HepG2 (cell line): ENCODE data around the gene CCDC93. TPM values are rescaled to one million over a fixed set of nuclear protein-coding genes. Genes with fewer than 3 reads are reported as not detected.

ENCODE experiments used
- ARHGAP35 ChIP-seq: sonication (generic); formaldehyde crosslinking; IDR thresholded peaks from 2 replicates; pipeline ENCODE4 v1.9.0; 2022; ENCODE audit warnings: mild to moderate bottlenecking, inconsistent platforms, moderate library complexity, missing genetic modification reagents, borderline replicate concordance
- EED ChIP-seq: sonication (generic); formaldehyde crosslinking; IDR thresholded peaks from 2 replicates; pipeline ENCODE4 v1.5.0; 2020; ENCODE audit warnings: mild to moderate bottlenecking, missing genetic modification reagents
- HDAC2 ChIP-seq: sonication (generic); formaldehyde crosslinking; IDR thresholded peaks from 2 replicates; pipeline ENCODE4 v1.4.0; 2020; ENCODE audit warnings: missing genetic modification reagents
- NFRKB ChIP-seq: fragments of 450-650 bp; IDR thresholded peaks from 2 replicates; pipeline ENCODE4 v1.6.1; 2017
- SP5 ChIP-seq: IDR thresholded peaks from 2 replicates; pipeline ENCODE4 v1.6.1; 2016; ENCODE audit warnings: low read depth, borderline replicate concordance
- polyA plus RNA-seq, 8 experiments: library from polyadenylated mRNA; depleted of rRNA in 3 of 8; stranded (reverse) in 7 of 8; unstranded in 1 of 8; fragments of >200 nt; fragmentation: Illumina TruSeq in 4 of 8; extraction: Trizol in 4 of 8; gene quantifications; 2 replicates each; pipeline versions ENCODE4 v1.2.1 to v1.2.3, GENCODE V29; 2011 to 2016; ENCODE audit warnings: low read depth in 4 of 8, missing spikeins in 1 of 8, mixed read lengths in 1 of 8; ENCODE audit not compliant: insufficient read depth in 1 of 8
- total RNA-seq, 5 experiments: library from RNA; depleted of rRNA; stranded (reverse); fragments of >200 nt; fragmentation: Illumina TruSeq; extraction: Trizol; gene quantifications; 2 replicates each; pipeline ENCODE4 v1.2.3, GENCODE V29; 2016; ENCODE audit warnings: low read depth in 1 of 5
- TF ChIP-seq, protein P1 (sequence below): IDR thresholded peaks from 2 replicates; pipeline ENCODE4 v1.6.1; 2016; ENCODE audit warnings: missing compliant biosample characterization, missing genetic modification reagents, borderline replicate concordance
- TF ChIP-seq, protein P2 (sequence below): IDR thresholded peaks from 2 replicates; pipeline ENCODE4 v1.6.1; 2016; ENCODE audit warnings: missing compliant biosample characterization, missing genetic modification reagents, borderline replicate concordance
- TF ChIP-seq, protein P3 (sequence below): sonication (generic); formaldehyde crosslinking; IDR thresholded peaks from 2 replicates; pipeline ENCODE4 v1.4.0; 2020; ENCODE audit warnings: missing genetic modification reagents, borderline replicate concordance
- TF ChIP-seq, protein P4 (sequence below): sonication (generic); formaldehyde crosslinking; IDR thresholded peaks from 2 replicates; pipeline ENCODE4 v1.5.0; 2020; ENCODE audit warnings: missing genetic modification reagents
- TF ChIP-seq, protein P5 (sequence below): sonication (generic); formaldehyde crosslinking; conservative IDR thresholded peaks from 2 replicates; pipeline ENCODE4 v1.8.0; 2022; ENCODE audit warnings: mild to moderate bottlenecking, moderate library complexity, missing genetic modification reagents
- TF ChIP-seq, protein P6 (sequence below): sonication (generic); formaldehyde crosslinking; IDR thresholded peaks from 2 replicates; pipeline ENCODE4 v1.4.0; 2020; ENCODE audit warnings: missing genetic modification reagents, borderline replicate concordance
- TF ChIP-seq, protein P7 (sequence below): sonication (generic); formaldehyde crosslinking; IDR thresholded peaks from 2 replicates; pipeline ENCODE4 v1.5.0; 2020; ENCODE audit warnings: mild to moderate bottlenecking, missing genetic modification reagents

Gene CCDC93
- total and polyA plus RNA-seq, 2 of the 13 experiments (the other 11 are each of a cell fraction or from before 2014, with no cell fraction given): 37.2 to 53.2 TPM

DNA sequence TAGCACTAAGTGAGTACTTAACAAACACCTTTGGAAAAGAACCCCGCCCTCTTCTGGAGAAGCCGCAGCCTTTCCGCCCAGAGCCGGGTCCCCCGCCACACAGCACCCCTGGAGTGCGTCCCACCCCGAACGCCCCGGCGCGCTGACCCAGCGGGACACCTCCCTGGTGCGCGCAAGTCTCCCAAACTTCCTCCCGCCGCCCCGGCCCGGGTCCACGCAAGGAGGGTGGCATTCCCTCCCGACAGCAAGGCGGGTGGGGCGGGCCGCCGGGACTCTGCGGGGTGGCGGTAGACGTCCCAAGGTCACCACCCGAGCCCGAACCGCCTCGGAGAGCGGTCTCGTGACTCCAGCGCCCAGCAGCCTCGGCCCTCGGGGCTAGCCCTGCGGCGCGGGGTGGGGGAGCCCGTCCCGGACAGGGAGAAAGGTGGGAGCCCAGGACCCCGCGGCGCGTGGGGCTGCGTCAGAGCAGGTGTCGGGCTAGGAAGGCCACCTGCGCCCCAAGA is 598 bp downstream of the CCDC93 start (continued):
- TF ChIP-seq HDAC2 (CRISPR knock-in tag): peak; percentile 14; the same call in 1 of the 2 replicates
- TF ChIP-seq, protein P1, sequence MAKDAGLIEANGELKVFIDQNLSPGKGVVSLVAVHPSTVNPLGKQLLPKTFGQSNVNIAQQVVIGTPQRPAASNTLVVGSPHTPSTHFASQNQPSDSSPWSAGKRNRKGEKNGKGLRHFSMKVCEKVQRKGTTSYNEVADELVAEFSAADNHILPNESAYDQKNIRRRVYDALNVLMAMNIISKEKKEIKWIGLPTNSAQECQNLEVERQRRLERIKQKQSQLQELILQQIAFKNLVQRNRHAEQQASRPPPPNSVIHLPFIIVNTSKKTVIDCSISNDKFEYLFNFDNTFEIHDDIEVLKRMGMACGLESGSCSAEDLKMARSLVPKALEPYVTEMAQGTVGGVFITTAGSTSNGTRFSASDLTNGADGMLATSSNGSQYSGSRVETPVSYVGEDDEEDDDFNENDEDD: no peak
- TF ChIP-seq SP5 (CRISPR knock-in tag): peak; percentile 22; the same call in 1 of the 2 replicates
- TF ChIP-seq ARHGAP35 (CRISPR knock-in tag): peak; percentile 46; the same call in 1 of the 2 replicates
- TF ChIP-seq, protein P2, sequence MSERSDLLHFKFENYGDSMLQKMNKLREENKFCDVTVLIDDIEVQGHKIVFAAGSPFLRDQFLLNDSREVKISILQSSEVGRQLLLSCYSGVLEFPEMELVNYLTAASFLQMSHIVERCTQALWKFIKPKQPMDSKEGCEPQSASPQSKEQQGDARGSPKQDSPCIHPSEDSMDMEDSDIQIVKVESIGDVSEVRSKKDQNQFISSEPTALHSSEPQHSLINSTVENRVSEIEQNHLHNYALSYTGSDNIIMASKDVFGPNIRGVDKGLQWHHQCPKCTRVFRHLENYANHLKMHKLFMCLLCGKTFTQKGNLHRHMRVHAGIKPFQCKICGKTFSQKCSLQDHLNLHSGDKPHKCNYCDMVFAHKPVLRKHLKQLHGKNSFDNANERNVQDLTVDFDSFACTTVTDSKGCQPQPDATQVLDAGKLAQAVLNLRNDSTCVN (CRISPR knock-in tag): peak; percentile 56; the same call in 1 of the 2 replicates
- TF ChIP-seq EED (CRISPR knock-in tag): no peak
- TF ChIP-seq, protein P3, sequence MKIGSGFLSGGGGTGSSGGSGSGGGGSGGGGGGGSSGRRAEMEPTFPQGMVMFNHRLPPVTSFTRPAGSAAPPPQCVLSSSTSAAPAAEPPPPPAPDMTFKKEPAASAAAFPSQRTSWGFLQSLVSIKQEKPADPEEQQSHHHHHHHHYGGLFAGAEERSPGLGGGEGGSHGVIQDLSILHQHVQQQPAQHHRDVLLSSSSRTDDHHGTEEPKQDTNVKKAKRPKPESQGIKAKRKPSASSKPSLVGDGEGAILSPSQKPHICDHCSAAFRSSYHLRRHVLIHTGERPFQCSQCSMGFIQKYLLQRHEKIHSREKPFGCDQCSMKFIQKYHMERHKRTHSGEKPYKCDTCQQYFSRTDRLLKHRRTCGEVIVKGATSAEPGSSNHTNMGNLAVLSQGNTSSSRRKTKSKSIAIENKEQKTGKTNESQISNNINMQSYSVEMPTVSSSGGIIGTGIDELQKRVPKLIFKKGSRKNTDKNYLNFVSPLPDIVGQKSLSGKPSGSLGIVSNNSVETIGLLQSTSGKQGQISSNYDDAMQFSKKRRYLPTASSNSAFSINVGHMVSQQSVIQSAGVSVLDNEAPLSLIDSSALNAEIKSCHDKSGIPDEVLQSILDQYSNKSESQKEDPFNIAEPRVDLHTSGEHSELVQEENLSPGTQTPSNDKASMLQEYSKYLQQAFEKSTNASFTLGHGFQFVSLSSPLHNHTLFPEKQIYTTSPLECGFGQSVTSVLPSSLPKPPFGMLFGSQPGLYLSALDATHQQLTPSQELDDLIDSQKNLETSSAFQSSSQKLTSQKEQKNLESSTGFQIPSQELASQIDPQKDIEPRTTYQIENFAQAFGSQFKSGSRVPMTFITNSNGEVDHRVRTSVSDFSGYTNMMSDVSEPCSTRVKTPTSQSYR (CRISPR knock-in tag): no peak
- TF ChIP-seq, protein P4, sequence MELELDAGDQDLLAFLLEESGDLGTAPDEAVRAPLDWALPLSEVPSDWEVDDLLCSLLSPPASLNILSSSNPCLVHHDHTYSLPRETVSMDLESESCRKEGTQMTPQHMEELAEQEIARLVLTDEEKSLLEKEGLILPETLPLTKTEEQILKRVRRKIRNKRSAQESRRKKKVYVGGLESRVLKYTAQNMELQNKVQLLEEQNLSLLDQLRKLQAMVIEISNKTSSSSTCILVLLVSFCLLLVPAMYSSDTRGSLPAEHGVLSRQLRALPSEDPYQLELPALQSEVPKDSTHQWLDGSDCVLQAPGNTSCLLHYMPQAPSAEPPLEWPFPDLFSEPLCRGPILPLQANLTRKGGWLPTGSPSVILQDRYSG (CRISPR knock-in tag): no peak; the same call in 1 of the 2 replicates
- no peak for TF ChIP-seq NFRKB
- TF ChIP-seq, protein P5, sequence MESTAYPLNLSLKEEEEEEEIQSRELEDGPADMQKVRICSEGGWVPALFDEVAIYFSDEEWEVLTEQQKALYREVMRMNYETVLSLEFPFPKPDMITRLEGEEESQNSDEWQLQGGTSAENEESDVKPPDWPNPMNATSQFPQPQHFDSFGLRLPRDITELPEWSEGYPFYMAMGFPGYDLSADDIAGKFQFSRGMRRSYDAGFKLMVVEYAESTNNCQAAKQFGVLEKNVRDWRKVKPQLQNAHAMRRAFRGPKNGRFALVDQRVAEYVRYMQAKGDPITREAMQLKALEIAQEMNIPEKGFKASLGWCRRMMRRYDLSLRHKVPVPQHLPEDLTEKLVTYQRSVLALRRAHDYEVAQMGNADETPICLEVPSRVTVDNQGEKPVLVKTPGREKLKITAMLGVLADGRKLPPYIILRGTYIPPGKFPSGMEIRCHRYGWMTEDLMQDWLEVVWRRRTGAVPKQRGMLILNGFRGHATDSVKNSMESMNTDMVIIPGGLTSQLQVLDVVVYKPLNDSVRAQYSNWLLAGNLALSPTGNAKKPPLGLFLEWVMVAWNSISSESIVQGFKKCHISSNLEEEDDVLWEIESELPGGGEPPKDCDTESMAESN (CRISPR knock-in tag): peak; percentile 31; the same call in 1 of the 2 replicates
- TF ChIP-seq, protein P6, sequence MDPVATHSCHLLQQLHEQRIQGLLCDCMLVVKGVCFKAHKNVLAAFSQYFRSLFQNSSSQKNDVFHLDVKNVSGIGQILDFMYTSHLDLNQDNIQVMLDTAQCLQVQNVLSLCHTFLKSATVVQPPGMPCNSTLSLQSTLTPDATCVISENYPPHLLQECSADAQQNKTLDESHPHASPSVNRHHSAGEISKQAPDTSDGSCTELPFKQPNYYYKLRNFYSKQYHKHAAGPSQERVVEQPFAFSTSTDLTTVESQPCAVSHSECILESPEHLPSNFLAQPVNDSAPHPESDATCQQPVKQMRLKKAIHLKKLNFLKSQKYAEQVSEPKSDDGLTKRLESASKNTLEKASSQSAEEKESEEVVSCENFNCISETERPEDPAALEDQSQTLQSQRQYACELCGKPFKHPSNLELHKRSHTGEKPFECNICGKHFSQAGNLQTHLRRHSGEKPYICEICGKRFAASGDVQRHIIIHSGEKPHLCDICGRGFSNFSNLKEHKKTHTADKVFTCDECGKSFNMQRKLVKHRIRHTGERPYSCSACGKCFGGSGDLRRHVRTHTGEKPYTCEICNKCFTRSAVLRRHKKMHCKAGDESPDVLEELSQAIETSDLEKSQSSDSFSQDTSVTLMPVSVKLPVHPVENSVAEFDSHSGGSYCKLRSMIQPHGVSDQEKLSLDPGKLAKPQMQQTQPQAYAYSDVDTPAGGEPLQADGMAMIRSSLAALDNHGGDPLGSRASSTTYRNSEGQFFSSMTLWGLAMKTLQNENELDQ (CRISPR knock-in tag): no peak
- TF ChIP-seq, protein P7, sequence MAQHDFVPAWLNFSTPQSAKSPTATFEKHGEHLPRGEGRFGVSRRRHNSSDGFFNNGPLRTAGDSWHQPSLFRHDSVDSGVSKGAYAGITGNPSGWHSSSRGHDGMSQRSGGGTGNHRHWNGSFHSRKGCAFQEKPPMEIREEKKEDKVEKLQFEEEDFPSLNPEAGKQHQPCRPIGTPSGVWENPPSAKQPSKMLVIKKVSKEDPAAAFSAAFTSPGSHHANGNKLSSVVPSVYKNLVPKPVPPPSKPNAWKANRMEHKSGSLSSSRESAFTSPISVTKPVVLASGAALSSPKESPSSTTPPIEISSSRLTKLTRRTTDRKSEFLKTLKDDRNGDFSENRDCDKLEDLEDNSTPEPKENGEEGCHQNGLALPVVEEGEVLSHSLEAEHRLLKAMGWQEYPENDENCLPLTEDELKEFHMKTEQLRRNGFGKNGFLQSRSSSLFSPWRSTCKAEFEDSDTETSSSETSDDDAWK: no peak
